Keratinocyte (primary cell): ENCODE measurements around the gene NR3C2.

ENCODE experiments used
- CTCF ChIP-seq, 3 experiments: IDR thresholded peaks in 1 of 3; conservative IDR thresholded peaks in 1 of 3; optimal IDR thresholded peaks in 1 of 3; 2 replicates in 2 of 3; 3 replicates in 1 of 3; pipeline versions ENCODE3 to v1.5.1; 2011; ENCODE audit warnings: low read length in 3 of 3, mild to moderate bottlenecking in 3 of 3, moderate library complexity in 2 of 3, control low read depth in 1 of 3, inconsistent platforms in 1 of 3; ENCODE audit not compliant: insufficient read depth in 2 of 3; ENCODE audit errors: extremely low read depth in 1 of 3
- EZH2 ChIP-seq: IDR thresholded peaks from one replicate; pipeline ENCODE4 v1.6.1; 2012; ENCODE audit warnings: inconsistent platforms, mild to moderate bottlenecking, low read length, moderate library complexity

- TF ChIP-seq CTCF (optimal IDR thresholded peaks at IDR 0.05 in 1 of 3, IDR thresholded peaks at IDR 0.05 in 1 of 3, conservative IDR thresholded peaks at IDR 0.05 in 1 of 3; ENCODE audit: extremely low read depth in 1 of 3, insufficient read depth in 2 of 3, low read length in 3 of 3) (no peak), EZH2 (no peak)
Measured at GRCh38 chr4:148310756-148311155, 131.5 kb downstream of the NR3C2 start.
